ENCODE measurements around the gene NOL8. TPM values are rescaled to one million over a fixed set of nuclear protein-coding genes. Genes with fewer than 3 reads are reported as not detected.

NOL8 gene
- total and polyA plus RNA-seq, 10 donors: 29.9 to 70.6 (median 39.9) TPM

DNA sequence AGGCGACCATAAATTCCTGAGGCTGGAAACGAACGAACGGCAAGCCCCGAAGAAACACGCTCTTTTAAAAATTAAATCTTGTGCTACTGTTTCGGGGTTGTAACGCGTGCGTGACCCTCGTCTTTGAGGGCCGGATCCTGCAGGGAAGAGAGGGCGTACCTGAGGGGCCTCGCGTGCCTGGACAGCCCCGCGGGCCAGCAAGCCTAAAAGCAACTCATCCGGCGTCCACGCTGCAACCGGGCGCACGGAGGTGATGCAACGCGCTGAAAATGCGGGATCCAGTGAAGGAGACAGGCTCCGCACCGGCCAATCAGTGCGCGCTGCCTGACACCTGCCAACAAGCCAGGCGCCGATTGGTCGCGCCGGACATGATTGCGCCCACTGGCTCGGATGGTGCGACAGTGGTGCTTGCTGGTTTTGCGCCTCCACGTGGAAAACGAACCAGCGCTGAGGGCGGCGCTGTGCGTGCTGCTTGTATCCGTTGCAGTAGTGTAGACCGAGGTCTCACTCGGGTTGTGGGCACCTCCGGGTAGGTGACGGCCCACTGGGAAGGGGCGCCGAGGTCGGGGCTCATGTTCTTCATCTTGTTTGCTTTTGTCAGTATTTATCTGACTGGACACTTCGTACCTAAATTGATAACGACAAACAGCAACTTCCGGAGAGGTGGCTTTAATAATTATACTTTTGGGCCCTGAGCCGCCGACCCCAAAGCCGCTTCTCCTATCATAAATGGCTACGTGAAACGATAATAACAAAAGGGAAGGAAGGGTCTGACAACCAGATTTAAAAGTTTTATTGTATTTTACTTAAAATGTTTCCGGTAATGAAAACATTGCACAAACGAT is 31.5 kb downstream of the NOL8 start, which contains the start of gene IARS1:
TSS of gene IARS1 (minus strand) at position 246 of the 845 bp plus-strand sequence. CDS start 4,278 bp downstream, outside the sequence.
- Histone ChIP-seq H3K4me1 (peaks cover 21 to 74% (median 37%) of the 10 kb centered on the region in 6 donors), H3K27ac (peak within 1 kb of the TSS; percentile 66 to 91 (median 86)), H3K4me3 (peak within 1 kb of the TSS; percentile 61 to 85 (median 76)), H3K27me3 (replicated peaks in 1 of 7) (no peaks in the 10 kb centered on the region), H3K9me3 (no peaks in the 10 kb centered on the region), H3K36me3 (peaks cover 0 to 43% (median 18%) of the 10 kb centered on the region in 6 donors)
- DNase-seq: peak; percentile 98
- WGBS, 5 donors: 0% methylated on average over 31 to 63 of the region's 63 CpGs
- intact Hi-C loops (cut with DNase I; ENCODE audit: low total_unique reads): loop anchor here (5.0 kb wide), 1 partner anchor 34 kb away; the partner anchor contains the start of genes CENPP and NOL8
- peak; percentile 95 to 98 (median 97) for TF ChIP-seq POLR2AphosphoS5 (IDR thresholded peaks at IDR 0.05)
- TF ChIP-seq POLR2A (IDR thresholded peaks at IDR 0.05): peak in 1 of 3 donors; percentile 80
- TF ChIP-seq, protein P1, sequence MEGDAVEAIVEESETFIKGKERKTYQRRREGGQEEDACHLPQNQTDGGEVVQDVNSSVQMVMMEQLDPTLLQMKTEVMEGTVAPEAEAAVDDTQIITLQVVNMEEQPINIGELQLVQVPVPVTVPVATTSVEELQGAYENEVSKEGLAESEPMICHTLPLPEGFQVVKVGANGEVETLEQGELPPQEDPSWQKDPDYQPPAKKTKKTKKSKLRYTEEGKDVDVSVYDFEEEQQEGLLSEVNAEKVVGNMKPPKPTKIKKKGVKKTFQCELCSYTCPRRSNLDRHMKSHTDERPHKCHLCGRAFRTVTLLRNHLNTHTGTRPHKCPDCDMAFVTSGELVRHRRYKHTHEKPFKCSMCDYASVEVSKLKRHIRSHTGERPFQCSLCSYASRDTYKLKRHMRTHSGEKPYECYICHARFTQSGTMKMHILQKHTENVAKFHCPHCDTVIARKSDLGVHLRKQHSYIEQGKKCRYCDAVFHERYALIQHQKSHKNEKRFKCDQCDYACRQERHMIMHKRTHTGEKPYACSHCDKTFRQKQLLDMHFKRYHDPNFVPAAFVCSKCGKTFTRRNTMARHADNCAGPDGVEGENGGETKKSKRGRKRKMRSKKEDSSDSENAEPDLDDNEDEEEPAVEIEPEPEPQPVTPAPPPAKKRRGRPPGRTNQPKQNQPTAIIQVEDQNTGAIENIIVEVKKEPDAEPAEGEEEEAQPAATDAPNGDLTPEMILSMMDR (IDR thresholded peaks at IDR 0.05 in 8 of 11, conservative IDR thresholded peaks at IDR 0.05 in 3 of 11): peak in 6 of 11 experiments; percentile 30 to 59 (median 38)

DNA sequence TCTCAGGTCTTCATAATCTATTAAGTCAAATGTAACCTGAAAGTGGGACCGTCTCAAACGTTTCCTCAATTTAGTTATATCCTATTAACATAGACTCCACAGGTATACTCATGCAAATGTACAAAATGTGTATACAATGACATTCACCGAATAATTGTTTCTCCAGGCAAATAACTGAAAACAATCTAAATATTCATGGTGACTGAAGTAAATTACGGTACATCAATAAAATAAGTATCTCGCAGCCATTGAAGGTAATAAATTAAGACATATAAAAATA is 32.1 kb downstream of the NOL8 start:
- Histone ChIP-seq H3K4me1 (peaks cover 19 to 67% (median 37%) of the 10 kb centered on the region in 6 donors), H3K27me3 (replicated peaks in 1 of 7) (no peaks in the 10 kb centered on the region), H3K9me3 (no peaks in the 10 kb centered on the region), H3K4me3 (peak overlapping the region; percentile 61 to 85 (median 76)), H3K36me3 (peaks cover 0 to 43% (median 17%) of the 10 kb centered on the region in 6 donors), H3K27ac (peak overlapping the region in 7 of 8 donors; percentile 72 to 91 (median 87))
- intact Hi-C loops (cut with DNase I; ENCODE audit: low total_unique reads): loop anchor here (5.0 kb wide), 1 partner anchor 34 kb away; the partner anchor contains the start of genes CENPP and NOL8
- DNase-seq: no peak
- WGBS, 5 donors: 1 to 2% (median 1%) methylated on average over 5 of the region's 5 CpGs
- TF ChIP-seq POLR2A (IDR thresholded peaks at IDR 0.05) (no peak), POLR2AphosphoS5 (IDR thresholded peaks at IDR 0.05) (no peak)
- TF ChIP-seq, protein P1 (IDR thresholded peaks at IDR 0.05 in 8 of 11, conservative IDR thresholded peaks at IDR 0.05 in 3 of 11): no peak

DNA sequence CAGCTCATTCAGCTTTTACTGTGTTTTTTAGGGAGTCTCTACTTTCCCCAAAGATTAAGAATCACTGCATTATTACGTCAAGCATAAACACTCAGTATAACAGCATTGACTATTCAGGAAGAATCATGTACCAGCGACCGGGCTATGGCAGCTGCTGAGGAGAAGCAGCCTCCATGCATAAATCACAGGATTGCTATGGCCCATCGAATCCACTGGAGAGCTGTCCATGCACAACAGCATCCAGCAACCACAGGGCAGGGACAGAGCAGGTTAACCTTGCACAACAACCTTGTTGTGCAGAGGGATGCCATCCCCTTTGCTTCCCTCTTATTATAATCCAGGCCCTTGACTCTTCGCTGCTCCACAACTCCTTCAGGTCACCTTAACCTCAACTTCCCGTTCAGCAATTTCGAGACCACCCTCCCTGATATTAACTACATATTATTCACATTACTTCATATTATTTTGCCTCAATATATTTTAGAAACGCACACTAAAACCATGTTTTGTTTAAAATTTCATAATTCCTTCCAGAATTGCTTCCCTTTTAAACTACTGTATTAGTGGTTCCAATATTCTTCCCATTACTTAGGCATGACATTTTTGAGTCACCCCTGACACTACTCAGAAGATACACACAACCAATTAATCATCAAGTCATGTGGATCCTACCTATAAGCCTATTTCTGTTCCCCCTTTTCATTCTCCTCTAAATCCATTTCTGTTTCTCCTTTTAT is 32.6 kb downstream of the NOL8 start:
- peaks cover 0 to 43% (median 17%) of the 10 kb centered on the region in 6 donors for H3K36me3 ChIP-seq
- DNase-seq: no peak
- 38 to 59% (median 47%) methylated on average over 7 to 8 of the region's 8 CpGs for WGBS, 5 donors
- peak overlapping the region; percentile 61 to 85 (median 76) for H3K4me3 ChIP-seq
- peaks cover 17 to 62% (median 36%) of the 10 kb centered on the region in 6 donors for H3K4me1 ChIP-seq
- no peaks in the 10 kb centered on the region for H3K9me3 ChIP-seq
- H3K27ac ChIP-seq: peak overlapping the region in 5 of 8 donors; percentile 86 to 91 (median 90)
- H3K27me3 ChIP-seq (replicated peaks in 1 of 7): no peaks in the 10 kb centered on the region
- intact Hi-C loops (cut with DNase I; ENCODE audit: low total_unique reads): loop anchor here (5.0 kb wide), 1 partner anchor 35 kb away; the partner anchor contains the start of genes CENPP and NOL8
- TF ChIP-seq POLR2A (IDR thresholded peaks at IDR 0.05) (no peak), POLR2AphosphoS5 (IDR thresholded peaks at IDR 0.05) (no peak)
- TF ChIP-seq, protein P1 (IDR thresholded peaks at IDR 0.05 in 8 of 11, conservative IDR thresholded peaks at IDR 0.05 in 3 of 11): no peak
